D341Med (cell line): ENCODE data around the gene ACSF2.
"Not testable (repeated sequence)": the region's sequence is repeated elsewhere in the genome, so short reads cannot be mapped to it uniquely, and the experiment has no call there.

Source experiments
- DNase-seq: peaks from one replicate; pipeline ENCODE4 v3.0.0; 2012; ENCODE audit warnings: low spot score

ACSF2 gene

DNA sequence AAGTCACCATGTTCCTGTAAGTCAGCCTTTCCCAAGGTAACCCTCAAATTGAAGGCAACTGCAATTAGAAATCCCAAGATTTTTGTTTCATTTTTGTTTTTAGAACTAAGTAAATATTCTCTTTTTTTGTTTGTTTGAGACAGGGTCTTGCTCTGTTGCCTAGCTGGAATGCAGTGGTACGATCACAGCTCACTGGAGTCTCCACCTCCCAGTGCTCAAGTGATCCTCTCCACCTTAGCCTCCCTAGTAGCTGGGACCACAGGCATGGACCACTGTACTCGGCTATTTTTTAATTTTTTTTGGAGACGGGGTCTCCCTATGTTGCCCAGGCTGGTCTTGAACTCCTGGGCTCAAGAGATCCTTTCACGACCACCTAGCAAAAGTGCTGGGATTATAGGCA lies 18.1 kb upstream of the ACSF2 start:
- DNase-seq = no peak

DNA sequence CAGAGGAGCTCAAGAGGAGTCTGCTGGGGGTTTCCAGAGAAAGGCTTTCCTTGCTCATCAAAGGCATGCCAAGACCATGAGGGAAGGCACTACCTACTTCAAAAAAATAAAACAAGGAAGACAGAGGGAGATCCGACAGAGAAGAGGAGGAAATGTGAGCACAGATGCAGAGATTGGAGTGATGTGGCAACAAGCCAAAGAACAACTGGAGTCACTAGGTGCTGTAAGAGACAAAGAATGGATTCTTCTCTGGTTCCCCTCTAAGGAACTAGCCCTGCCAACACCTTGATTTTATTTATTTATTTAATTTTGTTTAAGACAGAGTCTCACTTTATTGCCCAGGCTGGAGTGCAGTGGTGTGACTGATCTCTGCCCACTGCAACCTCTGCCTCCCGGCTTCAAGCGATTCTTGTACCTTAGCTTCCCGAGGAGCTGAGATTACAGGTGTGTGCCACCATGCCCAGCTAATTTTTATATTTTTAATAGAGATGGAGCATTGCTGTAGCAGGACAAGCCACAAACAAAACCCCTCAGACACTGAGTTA lies 13.8 kb upstream of the ACSF2 start:
- DNase-seq = no peak

DNA sequence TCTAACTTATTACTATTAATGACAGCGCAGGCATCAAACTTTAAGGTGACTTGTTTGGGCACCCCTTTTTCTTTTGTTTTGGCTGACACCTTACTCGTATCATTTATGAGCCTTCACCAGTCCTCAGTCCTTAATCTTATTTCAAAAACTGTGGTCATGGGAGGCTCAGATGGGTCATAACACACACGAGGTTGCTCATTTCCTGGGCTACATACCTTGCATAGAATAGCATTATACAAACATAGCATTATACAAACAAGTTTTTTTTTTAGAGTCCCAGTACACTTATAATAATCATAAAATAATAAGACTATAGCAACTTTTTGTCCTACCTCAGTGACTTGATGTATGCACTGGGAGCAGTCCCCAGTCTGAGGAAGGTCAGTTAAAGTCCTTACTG lies 11.2 kb upstream of the ACSF2 start:
- DNase-seq = no peak

DNA sequence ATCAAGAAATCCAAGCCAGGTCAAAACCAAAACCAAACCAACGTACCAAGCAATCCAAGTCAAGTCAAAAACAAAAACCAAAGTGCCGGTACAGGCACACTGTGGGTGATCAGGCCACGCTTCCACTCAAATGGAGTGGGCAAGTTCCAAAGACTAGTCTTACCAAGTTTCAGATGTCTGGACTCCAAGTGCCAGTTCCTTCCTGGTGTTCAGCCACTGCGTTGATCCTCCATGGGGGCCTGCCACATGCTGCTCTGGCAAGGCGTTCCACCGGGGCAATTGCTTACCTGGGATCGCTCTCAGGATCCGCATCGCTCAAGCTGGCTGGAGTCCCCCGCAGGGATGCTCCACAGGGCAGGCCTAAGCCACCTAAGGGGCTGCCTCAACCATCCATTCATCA lies 6.4 kb upstream of the ACSF2 start:
- DNase-seq = not testable (repeated sequence)

DNA sequence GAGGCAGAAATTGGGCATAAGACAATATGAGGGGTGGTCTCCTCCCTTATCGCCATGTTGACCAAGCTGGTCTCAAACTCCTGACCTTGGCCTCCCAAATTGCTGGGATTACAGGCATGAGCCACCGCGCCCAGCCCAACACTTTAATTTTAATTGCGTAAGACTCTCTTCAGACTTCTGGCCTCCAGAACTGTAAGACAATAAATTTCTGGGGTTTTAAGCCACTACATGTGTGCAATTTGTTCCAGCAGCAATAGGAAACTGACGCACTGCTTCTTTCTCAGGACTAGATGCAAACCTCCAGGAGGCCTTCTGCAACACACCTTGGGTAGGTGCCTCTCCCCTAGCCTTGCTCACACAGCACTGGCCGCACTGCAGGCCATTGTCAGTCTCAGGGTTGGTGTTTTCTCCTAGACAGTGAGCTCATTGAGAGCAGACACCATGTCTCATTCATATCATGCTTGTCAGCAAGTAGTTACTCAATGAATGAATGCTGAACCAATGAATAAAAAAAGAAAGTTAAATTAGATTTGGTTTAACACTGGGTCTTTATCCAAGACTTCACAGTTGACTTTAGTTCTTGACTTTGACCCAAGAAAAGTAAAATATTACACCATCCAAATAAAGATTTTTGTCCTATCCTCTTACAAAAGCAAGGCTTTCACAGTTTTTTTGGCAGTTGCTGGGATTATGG lies 5.5 kb upstream of the ACSF2 start:
- DNase-seq = no peak

DNA sequence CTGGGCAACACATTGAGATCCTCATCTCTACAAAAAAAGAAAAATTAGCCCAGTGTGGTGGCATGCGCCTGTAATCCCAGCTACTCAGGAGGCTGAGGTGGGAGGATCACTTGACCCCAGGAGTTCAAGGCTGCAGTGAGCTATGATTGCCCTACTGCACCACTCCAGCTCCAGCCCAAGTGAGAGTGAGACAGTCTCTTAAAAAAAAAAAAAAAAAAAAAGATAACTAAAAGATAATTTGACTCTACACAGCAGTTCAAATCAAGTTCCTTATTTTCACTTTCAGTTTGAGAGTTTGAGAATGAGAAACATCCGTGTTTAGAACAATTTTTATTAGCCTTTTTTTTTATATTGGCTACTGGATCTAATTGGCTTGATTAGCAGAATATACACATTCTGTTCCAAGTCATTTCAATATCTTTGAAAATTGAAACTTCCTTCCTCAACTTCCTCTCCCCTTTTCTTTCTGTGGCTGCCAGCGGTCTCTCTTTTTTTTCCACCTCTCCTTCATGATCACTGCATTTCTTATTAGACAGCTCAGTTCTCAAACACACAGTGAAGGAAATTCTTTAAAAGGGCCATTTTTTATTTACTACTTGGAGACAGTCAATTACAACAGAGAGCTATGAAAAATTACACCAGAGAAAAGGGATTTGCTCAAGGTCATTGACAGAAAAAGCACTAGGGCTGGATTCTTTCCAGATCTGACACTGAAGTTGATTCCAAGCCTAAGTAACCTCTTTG lies 4.5 kb upstream of the ACSF2 start:
- DNase-seq = no peak

DNA sequence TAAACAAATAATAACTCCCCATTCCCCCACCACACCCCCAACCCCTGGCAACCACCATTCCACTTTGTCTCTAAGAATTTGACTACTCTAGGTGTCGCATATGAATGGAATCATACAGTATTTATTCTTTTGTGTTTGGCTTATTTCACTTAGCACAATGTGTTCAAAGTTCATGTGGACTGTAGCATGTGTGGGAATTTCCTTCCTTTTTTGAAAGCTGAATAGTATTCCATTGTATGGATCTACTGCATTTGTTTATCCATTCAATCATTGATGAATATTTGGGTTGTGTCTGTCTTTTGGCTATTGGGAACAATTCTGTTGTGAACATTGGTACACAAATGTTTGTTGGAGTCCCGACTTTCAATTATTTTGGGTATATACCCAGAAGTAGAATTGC lies 3.3 kb upstream of the ACSF2 start:
- no peak for DNase-seq

DNA sequence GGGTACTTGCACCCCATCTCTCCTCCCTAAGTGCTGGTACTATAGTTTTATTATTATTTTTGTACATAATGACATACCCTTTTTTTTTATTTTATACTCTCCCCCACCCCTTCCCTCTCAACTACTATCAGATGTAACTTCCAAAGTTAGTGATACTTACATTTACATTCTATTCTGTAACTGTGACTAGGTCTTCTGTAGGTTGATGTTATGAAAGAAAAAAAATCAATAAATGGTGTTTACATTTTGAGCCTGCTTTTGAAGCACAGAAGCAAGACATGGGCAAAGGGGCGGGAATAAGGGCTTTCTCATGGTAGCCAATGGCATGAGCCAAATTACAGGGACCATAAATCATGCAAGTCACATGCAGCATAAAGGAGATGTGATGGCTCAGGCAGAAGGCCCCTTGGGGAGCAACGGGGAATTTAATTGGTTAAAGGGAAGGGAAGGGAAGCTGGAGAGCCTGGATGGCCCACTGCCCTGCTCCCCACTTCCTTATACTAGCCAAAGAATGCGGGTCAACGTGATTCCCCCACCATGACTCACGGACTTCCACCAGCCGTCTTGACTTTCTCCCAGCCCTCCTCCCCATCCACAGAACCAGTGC lies 2.4 kb upstream of the ACSF2 start:
- peak; percentile 33 for DNase-seq

DNA sequence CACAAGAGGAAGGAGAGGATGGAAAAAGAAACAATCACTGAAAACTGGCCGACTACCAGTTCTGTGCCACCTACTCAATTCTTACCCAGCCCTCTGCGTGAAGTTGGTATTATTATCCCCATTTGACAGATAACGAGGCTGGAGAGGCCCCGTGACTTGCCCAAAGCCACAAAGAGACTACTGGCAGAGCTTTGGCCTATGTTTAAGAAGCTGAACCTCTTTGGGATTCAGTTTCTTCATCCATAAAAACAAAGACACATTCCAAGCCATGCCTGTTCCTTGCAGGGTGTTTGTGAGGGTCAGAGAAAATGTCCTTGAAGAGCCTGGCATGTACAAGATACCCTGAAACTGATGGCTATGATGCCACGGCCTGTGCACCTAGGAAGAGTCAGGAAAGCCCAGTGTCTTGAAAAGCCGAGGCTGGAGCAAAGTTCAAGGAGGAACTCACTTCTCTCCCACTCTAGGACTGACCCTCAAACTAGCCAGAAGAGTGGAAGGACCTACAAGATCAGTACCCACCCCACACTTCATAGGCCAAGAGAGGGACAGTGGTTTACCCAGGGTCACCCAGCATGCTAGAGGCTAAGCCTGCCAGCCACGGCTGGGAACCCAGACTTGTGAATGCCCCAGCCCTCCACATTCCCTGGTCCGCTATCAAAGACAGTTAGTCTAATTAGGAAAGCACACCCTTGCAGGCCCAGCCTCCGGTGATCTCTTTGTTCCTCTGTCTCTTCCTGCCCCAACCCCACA lies 1.6 kb upstream of the ACSF2 start:
- no peak for DNase-seq

DNA sequence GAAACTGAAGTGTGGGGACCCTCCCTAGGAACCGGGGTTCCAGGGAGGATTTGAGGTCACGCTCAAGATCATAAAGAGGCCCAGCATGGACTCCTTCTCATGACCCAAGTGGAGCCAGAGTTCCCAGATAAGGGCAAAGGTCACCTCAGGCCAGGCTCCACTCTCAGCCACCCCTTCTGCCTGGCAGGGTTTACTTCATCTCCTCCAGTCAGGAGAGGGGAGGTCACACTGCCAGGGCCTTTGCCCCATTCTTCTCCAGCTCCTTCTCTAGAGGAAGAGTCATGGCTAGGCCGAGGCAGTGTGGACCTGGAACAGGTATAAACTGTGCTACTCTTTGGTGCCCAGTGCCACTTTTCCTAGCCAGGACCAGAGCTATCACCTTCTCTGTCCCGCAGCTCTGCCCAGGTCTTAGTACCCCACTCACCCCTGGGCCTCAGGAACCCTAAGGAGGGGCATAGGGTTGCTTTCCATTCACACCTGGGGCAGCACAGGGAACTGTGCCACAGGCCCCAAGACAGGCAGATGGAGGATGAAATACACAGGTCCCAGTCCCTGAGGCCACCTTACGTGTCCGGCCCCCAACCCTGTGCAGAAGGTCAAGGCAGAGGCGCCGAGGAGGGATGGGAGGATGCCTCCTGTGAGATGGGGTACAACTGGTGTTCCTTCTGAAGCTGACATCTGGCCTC lies 879 bp upstream of the ACSF2 start:
- DNase-seq = no peak

DNA sequence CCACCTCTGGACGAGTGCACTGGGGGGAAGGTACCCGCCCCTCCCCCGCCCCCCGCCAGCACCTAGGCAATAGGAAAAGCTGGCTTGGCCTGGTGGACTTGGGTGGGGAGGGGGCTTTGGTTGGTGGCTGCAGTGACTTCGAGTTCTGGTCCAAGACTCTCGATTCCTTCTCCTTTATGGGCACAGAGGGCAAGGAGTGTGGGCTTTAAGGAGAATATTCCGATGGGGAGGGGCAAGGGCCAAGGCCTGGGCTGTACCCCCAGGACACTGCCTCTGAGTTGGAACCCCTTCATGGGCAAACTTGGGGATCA lies 409 bp downstream of the ACSF2 start:
- DNase-seq = no peak

DNA sequence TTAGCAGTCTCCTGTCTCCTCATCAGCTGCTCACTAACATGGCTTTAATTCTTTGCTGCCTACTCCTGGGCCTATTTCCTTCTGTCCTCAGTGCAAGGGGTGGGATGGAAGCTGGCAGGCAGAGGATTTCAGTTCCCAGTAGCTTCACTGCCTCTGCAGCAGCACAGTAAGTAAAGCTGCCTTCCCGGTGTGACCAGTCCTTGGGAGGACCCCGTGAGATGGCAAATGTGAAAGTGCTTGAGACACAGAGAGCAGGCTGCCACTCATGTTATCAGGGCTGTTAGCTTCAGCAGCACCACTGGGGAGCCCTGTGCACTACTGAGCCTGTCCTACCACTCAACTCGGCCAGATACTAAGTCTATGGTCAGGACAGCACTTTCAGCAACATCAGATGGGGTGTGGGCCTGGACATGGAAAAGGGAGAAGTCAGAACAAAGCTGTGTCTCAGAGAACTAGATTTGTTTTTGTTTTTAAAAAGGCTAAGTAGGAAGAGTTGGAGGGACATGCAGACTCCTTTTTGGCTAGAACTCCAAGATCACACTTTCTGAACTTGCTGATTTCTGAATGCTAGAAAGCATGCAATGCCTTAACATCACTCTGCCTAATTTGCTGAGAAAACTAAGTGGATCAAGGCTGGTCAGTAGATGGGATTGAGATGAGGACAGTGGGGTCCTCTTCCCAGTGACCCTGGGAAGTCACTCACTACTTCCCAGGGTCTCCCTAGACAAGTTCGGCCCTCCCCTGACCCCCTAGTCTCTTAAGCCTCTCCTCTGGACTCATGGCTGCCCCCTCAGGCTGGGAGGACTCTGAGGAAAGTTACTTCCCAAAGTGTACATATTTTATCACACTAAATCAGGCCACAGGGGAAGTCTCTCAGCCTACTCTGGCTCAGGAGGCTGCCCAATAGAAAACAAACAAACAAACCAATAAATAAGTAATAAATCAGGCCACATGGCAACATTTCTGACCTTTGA lies 1.1 kb downstream of the ACSF2 start:
- DNase-seq = peak; percentile 45

DNA sequence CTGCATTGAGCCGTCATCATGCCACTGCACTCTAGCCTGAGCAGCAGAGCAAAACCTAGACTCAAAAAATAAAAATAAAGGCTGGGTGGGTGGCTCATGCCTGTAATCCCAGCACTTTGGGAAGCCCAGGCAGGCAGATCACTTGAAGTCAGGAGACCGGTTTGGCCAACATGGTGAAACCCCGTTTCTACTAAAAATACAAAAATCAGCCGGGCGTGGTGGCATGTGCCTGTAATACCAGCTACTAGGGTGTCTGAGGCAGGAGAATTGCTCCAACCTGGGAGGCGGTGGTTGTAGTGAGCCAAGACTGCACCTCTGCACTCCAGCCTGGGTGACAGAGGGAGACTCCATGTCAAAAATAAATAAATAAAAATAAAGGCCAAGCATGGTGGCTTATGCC lies 2.1 kb downstream of the ACSF2 start:
- DNase-seq = not testable (repeated sequence)

DNA sequence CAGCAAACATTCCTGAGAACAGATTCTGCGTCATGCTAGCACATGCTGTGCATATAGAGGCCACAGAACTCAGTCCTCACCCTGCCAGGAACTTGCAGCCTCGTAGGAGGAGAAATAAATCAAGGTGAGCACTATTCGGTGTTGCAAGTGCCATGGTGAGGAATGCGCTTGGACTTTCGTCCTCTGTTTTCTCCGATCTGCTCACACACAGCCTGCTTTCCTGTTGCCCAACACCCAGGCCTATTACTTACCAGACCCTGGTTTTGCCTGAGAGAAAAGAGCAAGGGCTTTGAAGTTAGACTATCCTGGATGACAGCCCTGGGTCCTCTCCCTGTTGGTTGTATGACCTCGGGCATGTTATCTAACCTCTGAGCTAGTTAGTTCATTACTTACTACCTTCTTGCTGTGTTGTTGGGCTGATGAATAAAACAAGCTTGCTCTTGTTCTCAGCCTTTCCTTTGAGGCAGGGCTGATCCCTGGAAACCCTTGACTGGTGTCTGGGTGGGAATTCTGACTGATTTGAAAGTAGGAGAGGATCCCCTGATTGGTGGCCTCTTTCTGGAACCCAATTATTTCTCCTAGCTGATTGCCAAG lies 2.9 kb downstream of the ACSF2 start:
- no peak for DNase-seq

DNA sequence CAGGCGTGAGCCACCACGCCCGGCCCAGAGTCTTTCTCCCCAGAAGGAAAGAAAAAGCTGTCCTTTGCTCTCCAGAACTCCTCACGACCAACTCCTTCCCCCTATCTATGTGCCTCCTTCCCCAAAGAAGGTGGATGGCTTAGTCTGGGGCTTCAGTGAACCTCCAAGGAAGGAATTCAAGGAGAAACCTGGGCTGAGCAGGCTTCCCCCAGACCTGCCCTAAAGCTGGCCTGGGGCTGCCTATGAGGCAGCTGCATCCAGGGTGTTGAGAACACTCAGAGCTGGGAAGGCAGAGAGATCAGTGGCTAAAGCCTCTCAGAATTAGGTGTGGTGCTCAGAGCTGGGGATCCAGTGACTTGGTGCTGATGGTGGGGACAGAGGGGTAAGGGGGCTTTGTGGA lies 3.8 kb downstream of the ACSF2 start:
- peak; percentile 33 for DNase-seq

DNA sequence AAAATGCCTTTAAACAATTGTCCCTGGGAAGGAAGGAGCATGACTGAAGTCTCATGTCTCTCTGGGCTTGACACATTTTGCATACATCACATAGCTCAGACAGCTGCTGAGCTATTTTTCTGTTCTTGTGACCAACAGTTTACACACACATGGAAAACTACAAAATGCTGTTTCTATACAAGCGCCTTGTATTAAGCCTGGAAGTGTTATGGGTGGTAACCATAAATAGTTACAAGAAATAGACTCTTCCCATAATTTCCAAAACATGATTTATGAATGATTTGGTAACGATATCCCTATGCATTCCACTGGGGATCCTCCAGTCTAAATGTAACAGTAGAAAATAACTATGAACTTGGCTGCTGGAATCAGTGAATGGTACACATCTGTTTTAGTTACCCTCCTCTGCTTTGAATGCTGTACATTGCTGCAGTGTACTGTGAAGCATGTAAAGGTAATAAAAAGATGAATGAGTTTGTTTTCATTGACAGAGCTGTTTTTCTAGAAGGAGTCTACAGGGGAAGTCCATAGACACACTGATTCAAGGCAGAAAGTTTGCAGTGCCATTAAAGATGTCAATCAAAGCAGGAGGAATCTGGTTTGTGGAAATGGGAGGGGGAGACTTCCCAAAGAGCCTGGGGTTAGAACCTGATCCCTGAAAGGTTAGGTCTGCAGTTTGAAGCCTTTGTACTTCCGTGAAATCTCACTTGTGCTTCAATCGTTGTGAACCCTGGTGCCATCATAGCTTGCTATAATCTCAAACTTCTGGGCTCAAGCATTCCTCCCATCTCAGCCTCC lies 5.0 kb downstream of the ACSF2 start:
- DNase-seq = no peak

DNA sequence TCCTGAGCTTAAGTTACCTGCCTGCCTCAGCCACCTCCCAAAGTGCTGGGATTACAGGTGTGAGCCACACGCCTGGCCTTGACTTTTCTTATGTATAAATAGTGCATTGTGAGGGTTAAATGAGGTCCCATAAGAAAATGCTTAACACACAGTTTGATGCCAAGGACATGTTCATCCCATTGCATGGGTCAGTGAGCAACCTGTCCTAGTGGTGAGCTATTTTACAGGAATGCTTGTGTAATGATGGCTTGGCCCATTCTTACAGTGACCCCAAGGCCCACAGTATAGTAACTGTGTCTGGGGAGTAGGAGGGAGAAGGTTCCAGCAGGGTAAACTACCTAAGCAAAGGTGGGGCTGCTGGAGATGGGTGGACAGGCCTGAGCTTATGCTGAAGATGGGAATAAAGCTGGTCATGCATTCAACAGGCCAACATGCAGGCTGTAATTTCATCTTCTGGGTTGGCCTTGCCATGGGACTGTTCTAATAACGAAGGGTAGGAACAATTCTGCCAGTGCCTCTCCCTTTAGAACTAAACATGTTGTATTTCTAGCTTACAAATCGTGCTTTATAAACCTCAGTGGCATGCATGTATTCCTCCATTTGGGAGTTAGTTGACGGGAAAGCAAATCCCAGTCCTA lies 6.2 kb downstream of the ACSF2 start:
- DNase-seq = no peak

DNA sequence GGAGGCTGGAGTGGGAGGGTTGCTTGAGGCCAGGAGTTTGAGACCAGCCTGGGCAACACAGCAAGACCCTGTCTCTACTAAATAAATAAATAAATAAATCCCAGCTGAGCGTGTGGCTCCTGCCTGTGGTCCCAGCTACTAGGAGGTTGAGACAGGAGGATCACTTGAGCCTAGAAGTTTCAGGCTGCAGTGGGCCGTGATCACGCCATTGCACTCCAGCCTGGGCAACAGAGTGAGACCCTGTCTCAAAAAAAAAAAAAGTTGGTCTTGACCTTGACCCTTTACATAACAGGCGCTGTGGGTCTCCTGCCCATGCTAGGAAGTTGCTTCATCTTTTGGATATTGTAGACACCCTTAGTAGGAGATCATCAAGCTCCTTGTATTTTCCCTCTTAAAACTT lies 11.4 kb downstream of the ACSF2 start:
- no peak for DNase-seq

DNA sequence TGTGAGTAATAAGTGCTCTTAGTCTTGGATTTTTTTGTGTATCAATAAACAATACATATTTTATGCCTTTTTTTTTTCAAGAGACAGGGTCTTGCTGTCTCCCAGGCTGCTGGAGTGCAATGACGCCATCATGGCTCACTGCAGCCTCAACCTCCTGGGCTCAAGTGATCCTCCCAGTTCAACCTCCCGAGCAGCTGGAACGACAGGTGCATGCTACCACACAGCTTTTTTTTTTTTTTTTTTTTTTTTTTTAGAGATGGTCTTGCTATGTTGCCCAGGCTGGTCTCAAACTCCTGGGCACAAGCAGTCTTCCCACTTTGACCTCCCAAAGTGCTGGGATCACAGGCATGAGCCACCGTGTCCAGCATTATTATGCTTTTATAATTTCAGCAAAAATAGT lies 13.0 kb downstream of the ACSF2 start:
- no peak for DNase-seq
